Right lobe of liver (tissue), 6 donors: ENCODE measurements around the gene CASP8AP2. TPM values are rescaled to one million over a fixed set of nuclear protein-coding genes. Genes with fewer than 3 reads are reported as not detected.
"Not testable (repeated sequence)": the region's sequence is repeated elsewhere in the genome, so short reads cannot be mapped to it uniquely, and the experiment has no call there.

Experiments
- ATAC-seq, 4 donors: fragments of 200-7000 bp; cut with Tn5 transposase; one replicate each; pipeline ENCODE4 v1.9.1; 2020; ENCODE audit warnings: mild to moderate bottlenecking in 4 of 4, moderate library complexity in 4 of 4
- DNase-seq, 3 donors: peaks; one replicate each; pipeline ENCODE4 v3.0.0-alpha.2; 2020
- H3K27ac ChIP-seq, 3 donors: fragments of 200-600 bp; one replicate each; pipeline ENCODE4 v1.8.0; 2022
- H3K27me3 ChIP-seq, 2 donors: fragments of 200-600 bp; one replicate each; pipeline ENCODE4 v1.8.0; 2022
- H3K36me3 ChIP-seq, 4 donors: fragments of 200-600 bp; sonication (generic) in 1 of 4; one replicate each; pipeline versions ENCODE4 v1.5.1 to v1.8.0; 2017 to 2022; ENCODE audit warnings: control low read depth in 1 of 4
- H3K4me1 ChIP-seq, 4 donors: fragments of 200-600 bp; sonication (generic) in 1 of 4; one replicate each; pipeline versions ENCODE4 v1.5.1 to v1.8.0; 2017 to 2022; ENCODE audit warnings: control low read depth in 1 of 4
- H3K4me3 ChIP-seq, 3 donors: fragments of 200-600 bp; one replicate each; pipeline ENCODE4 v1.8.0; 2022
- H3K9me3 ChIP-seq, 4 donors: fragments of 200-600 bp; sonication (generic) in 1 of 4; one replicate each; pipeline versions ENCODE4 v1.5.1 to v1.8.0; 2017 to 2022; ENCODE audit warnings: control low read depth in 1 of 4
- POLR2A ChIP-seq: fragments of 450-650 bp; IDR thresholded peaks from one replicate; pipeline ENCODE4 v1.6.1; 2017; ENCODE audit warnings: antibody characterized with exemption, mild to moderate bottlenecking
- WGBS: methylation state at CpG from one replicate; pipeline ENCODE4 v1.1.6; 2018; ENCODE audit warnings: low coverage, low lambda C conversion rate; ENCODE audit not compliant: insufficient coverage; ENCODE audit errors: missing lambda C conversion rate; 5-methylcytosine and 5-hydroxymethylcytosine counted together
- intact Hi-C, 2 donors: fragments of 100-400 bp; cut with DNase I; formaldehyde crosslinking; loops; one replicate each; pipeline versions ENCODE4 v1.11.2 to v1.14.1; 2022
- total RNA-seq, 6 experiments: library from RNA; depleted of rRNA in 2 of 6; stranded (reverse); fragments of >200 nt in 2 of 6; fragmentation: NEBNext Ultra II Directional in 3 of 6; extraction: Animal tissue kit (Norgen Biotek cat#: 25700) in 3 of 6; gene quantifications; one replicate each; pipeline versions ENCODE4 v1.1.0 to v1.2.4, GENCODE V29; 2016 to 2023
- TF ChIP-seq, protein P1 (sequence below), 4 donors: fragments of 200-600 bp in 3 of 4; fragments of 450-650 bp in 1 of 4; IDR thresholded peaks; one replicate each; pipeline versions ENCODE4 v1.5.1 to v1.8.0; 2016 to 2022; ENCODE audit warnings: antibody characterized with exemption in 4 of 4, mild to moderate bottlenecking in 2 of 4
- donor health status: DM: no; HTN: yes; CAD: no.
- donor health status: DM: no; HTN: no; CAD: no.
- donor health status: DM: no; HTN: no; CAD: no.
- donor health status: DM: no; HTN: yes; CAD: no.
- donor health status: DM: no; HTN: yes; CAD: no.

CASP8AP2 gene
- total RNA-seq, 6 experiments from 2014 or later = 3.9 to 6.2 (median 5.0) TPM

DNA sequence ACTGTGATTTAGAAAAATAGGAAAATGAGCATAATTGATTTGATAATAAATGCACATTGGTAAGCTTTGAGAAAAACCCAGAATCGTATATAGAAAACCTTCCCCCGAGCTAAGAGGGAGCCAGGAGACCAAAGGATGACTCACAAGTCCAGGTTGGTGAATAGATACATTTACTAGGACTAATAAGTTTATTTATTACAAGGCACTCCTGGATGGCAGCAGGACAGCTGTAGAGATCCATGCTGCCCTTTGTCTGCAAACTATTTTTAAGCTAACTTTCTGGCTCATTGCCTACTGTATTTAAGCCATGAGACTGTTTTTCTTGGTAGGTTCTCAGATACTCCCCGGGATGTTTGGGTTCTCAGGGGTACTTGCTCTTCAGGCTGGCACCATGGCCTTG, 13.4 kb downstream of the CASP8AP2 start:
- 73% methylated on average over 2 of the region's 3 CpGs for WGBS
- intact Hi-C loops = no loop called here
- TF ChIP-seq, protein P1, sequence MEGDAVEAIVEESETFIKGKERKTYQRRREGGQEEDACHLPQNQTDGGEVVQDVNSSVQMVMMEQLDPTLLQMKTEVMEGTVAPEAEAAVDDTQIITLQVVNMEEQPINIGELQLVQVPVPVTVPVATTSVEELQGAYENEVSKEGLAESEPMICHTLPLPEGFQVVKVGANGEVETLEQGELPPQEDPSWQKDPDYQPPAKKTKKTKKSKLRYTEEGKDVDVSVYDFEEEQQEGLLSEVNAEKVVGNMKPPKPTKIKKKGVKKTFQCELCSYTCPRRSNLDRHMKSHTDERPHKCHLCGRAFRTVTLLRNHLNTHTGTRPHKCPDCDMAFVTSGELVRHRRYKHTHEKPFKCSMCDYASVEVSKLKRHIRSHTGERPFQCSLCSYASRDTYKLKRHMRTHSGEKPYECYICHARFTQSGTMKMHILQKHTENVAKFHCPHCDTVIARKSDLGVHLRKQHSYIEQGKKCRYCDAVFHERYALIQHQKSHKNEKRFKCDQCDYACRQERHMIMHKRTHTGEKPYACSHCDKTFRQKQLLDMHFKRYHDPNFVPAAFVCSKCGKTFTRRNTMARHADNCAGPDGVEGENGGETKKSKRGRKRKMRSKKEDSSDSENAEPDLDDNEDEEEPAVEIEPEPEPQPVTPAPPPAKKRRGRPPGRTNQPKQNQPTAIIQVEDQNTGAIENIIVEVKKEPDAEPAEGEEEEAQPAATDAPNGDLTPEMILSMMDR (IDR thresholded peaks at IDR 0.05) = no peak
- TF ChIP-seq POLR2A = no peak
- H3K4me3 ChIP-seq = no peak overlapping the region
- peaks cover 0 to 9% (median 4%) of the 10 kb centered on the region in 4 donors for H3K36me3 ChIP-seq
- H3K4me1 ChIP-seq = no peaks in the 10 kb centered on the region
- H3K27ac ChIP-seq = no peak overlapping the region
- DNase-seq = no peak
- H3K27me3 ChIP-seq = no peaks in the 10 kb centered on the region
- no peak for ATAC-seq
- no peaks in the 10 kb centered on the region for H3K9me3 ChIP-seq

DNA sequence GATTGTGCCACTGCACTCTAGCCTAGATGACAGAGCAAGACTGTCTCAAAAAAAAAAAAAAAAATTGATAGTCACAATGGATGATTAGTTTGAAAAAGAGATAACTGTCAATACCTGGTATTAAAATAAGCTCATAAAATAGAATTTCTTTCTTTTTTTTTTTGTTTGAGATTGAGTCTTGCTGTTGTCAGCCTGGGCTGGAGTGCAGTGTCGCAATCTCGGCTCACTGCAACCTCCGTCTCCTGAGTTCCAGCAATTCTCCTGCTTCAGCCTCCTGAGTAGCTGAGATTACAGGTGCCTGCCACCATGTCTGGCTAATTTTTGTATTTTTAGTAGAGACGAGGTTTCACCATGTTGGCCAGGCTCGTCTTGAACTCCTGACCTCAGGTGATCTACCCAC, 17.8 kb downstream of the CASP8AP2 start:
- H3K36me3 ChIP-seq, DNase-seq, H3K27ac ChIP-seq, H3K9me3 ChIP-seq, H3K4me1 ChIP-seq, intact Hi-C loops, H3K27me3 ChIP-seq, H3K4me3 ChIP-seq, ATAC-seq: not testable (repeated sequence)
- WGBS = 100% methylated on average over 5 of the region's 5 CpGs

DNA sequence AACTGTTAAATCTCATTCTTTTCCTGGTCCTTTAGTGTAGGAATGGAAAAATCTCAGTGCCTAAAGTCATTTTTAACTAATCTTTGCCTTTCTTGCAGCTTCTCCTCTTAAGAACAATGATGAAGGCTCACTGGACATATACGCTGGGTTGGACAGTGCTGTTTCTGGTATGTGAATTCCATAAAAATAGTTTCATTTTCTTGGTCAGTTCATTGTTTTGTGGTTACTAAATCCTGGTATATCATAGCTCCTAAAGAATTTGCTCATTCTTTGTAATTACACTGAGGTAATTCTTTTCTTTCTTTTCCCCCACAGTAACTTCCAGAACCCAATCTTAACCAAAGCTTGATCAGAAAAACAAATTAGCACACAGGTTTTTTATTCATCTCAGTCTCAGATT, 23.4 kb downstream of the CASP8AP2 start:
- H3K36me3 ChIP-seq = peaks cover 0 to 35% (median 12%) of the 10 kb centered on the region in 4 donors
- ATAC-seq (no peak), DNase-seq (no peak)
- intact Hi-C loops = no loop called here
- no peaks in the 10 kb centered on the region for H3K9me3 ChIP-seq
- TF ChIP-seq, protein P1 (IDR thresholded peaks at IDR 0.05) = no peak
- TF ChIP-seq POLR2A = no peak
- WGBS = 100% methylated on average over 1 of the region's 1 CpG
- no peaks in the 10 kb centered on the region for H3K27me3 ChIP-seq
- H3K27ac ChIP-seq = no peak overlapping the region
- no peaks in the 10 kb centered on the region for H3K4me1 ChIP-seq
- no peak overlapping the region for H3K4me3 ChIP-seq

DNA sequence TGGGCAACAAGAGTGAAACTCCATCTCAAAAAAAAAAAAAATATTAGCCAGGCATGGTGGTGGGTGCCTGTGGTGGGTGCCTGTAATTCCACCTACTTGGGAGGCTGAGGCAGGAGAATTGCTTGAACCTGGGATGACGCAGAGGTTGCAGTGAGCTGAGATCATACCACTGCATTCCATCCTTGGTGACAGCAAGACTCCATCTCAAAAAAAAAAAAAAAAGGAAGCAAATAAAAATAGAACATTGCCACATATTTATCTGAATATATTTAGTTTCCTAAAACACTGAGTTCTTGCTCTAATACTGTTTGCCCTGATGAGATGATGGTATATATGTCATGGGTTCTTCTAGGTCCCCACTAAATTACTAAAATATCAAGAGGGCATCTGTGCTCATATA, 28.4 kb downstream of the CASP8AP2 start:
- ATAC-seq (no peak), DNase-seq (no peak)
- H3K9me3 ChIP-seq = no peaks in the 10 kb centered on the region
- WGBS = 100% methylated on average over 1 of the region's 1 CpG
- no peaks in the 10 kb centered on the region for H3K4me1 ChIP-seq
- no peak overlapping the region for H3K4me3 ChIP-seq
- intact Hi-C loops = no loop called here
- TF ChIP-seq, protein P1 (IDR thresholded peaks at IDR 0.05) = no peak
- no peak for TF ChIP-seq POLR2A
- no peak overlapping the region for H3K27ac ChIP-seq
- peaks cover 0 to 50% (median 26%) of the 10 kb centered on the region in 4 donors for H3K36me3 ChIP-seq
- H3K27me3 ChIP-seq = no peaks in the 10 kb centered on the region

DNA sequence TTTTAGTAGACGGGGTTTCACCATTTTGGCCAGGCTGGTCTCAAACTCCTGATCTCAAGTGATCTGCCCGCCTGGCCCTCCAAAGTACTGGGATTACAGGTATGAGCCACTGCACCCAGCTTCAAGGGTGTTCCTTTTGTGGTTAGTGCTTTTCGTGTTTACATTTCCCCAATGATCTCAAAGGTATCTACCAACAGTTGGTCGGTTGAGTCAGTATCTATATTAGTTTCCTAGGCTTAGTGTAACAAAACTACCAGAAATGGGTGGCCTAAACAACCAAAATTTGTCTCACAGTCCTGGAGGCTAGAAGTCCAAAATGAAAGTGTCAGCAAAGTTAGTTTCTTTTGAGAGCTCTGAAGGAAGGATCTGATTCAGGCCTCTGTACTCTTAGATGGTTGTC, 30.1 kb downstream of the CASP8AP2 start:
- WGBS = 79% methylated on average over 4 of the region's 4 CpGs
- no peak for DNase-seq
- Histone ChIP-seq H3K27me3 (no peaks in the 10 kb centered on the region), H3K4me3 (no peak overlapping the region), H3K36me3 (peaks cover 0 to 42% (median 19%) of the 10 kb centered on the region in 4 donors), H3K27ac (no peak overlapping the region), H3K9me3 (no peaks in the 10 kb centered on the region), H3K4me1 (no peaks in the 10 kb centered on the region)
- intact Hi-C loops = no loop called here
- TF ChIP-seq POLR2A = no peak
- TF ChIP-seq, protein P1 (IDR thresholded peaks at IDR 0.05) = no peak
- no peak for ATAC-seq
